Common myeloid progenitor, CD34-positive (primary cell): Measurements from ENCODE around the gene UBE2L5.

Experiments
- CTCF ChIA-PET: fragments of 350-600 bp; sonication (Branson Sonifier 250); formaldehyde crosslinking; loops from one replicate; lab custom pipeline; 2021; ENCODE audit warnings: antibody characterized with exemption; lab: Charles Lee
- POLR2A ChIA-PET: fragments of 350-600 bp; sonication (Branson Sonifier 250); formaldehyde crosslinking; loops from one replicate; lab custom pipeline; 2021; ENCODE audit warnings: antibody characterized with exemption; lab: Charles Lee
- DNase-seq, 3 donors: peaks; one replicate each; pipeline versions ENCODE4 v3.0.0 to v3.0.0-alpha.2; 2013
- H3K27ac ChIP-seq, 2 experiments: 1 replicate in 1 of 2; 2 replicates in 1 of 2; pipeline ENCODE4 v1.7.0; 2013; ENCODE audit warnings: inconsistent platforms in 2 of 2, low read length in 2 of 2, mild to moderate bottlenecking in 2 of 2, low read depth in 1 of 2, moderate library complexity in 1 of 2; ENCODE audit not compliant: severe bottlenecking in 2 of 2, insufficient read depth in 1 of 2, poor library complexity in 1 of 2
- H3K27me3 ChIP-seq, 5 experiments: replicated peaks in 2 of 5; 1 replicate in 3 of 5; 2 replicates in 2 of 5; pipeline versions ENCODE4 v1.6.1 to v1.7.0; 2013; ENCODE audit warnings: low read length in 4 of 5, mild to moderate bottlenecking in 2 of 5, moderate library complexity in 2 of 5, inconsistent platforms in 1 of 5; ENCODE audit not compliant: insufficient read depth in 5 of 5, control insufficient read depth in 4 of 5
- H3K36me3 ChIP-seq, 4 experiments: 1 replicate in 2 of 4; 2 replicates in 2 of 4; pipeline versions ENCODE4 v1.6.1 to v1.7.0; 2013; ENCODE audit warnings: low read length in 3 of 4, control low read depth in 1 of 4, mild to moderate bottlenecking in 1 of 4; ENCODE audit not compliant: control insufficient read depth in 4 of 4, insufficient read depth in 4 of 4
- H3K4me1 ChIP-seq, 4 experiments: 1 replicate in 3 of 4; 2 replicates in 1 of 4; pipeline versions ENCODE4 v1.6.1 to v1.7.1; 2013; ENCODE audit warnings: low read length in 3 of 4, mild to moderate bottlenecking in 3 of 4, control low read depth in 1 of 4, inconsistent platforms in 1 of 4, moderate library complexity in 1 of 4; ENCODE audit not compliant: control insufficient read depth in 4 of 4, insufficient read depth in 4 of 4; ENCODE audit errors: control extremely low read depth in 1 of 4
- H3K4me3 ChIP-seq, 7 experiments: 1 replicate in 4 of 7; 2 replicates in 3 of 7; pipeline versions ENCODE4 v1.5.1 to v1.7.0; 2013; ENCODE audit warnings: mild to moderate bottlenecking in 7 of 7, low read length in 6 of 7, moderate library complexity in 6 of 7, inconsistent platforms in 2 of 7, low read depth in 2 of 7, control low read depth in 1 of 7; ENCODE audit not compliant: insufficient read depth in 4 of 7, control insufficient read depth in 1 of 7; ENCODE audit errors: extremely low read depth in 1 of 7
- H3K9me3 ChIP-seq, 5 experiments: 1 replicate in 4 of 5; 2 replicates in 1 of 5; pipeline versions ENCODE4 v1.6.1 to v1.7.1; 2013; ENCODE audit warnings: low read length in 4 of 5, mild to moderate bottlenecking in 2 of 5, inconsistent platforms in 1 of 5, low read depth in 1 of 5, moderate library complexity in 1 of 5; ENCODE audit not compliant: control insufficient read depth in 4 of 5, insufficient read depth in 2 of 5; ENCODE audit errors: control extremely low read depth in 1 of 5
- WGBS: methylation state at CpG from one replicate; pipeline ENCODE4 v1.1.5; 2013; ENCODE audit not compliant: insufficient coverage; 5-methylcytosine and 5-hydroxymethylcytosine counted together

Gene UBE2L5

DNA sequence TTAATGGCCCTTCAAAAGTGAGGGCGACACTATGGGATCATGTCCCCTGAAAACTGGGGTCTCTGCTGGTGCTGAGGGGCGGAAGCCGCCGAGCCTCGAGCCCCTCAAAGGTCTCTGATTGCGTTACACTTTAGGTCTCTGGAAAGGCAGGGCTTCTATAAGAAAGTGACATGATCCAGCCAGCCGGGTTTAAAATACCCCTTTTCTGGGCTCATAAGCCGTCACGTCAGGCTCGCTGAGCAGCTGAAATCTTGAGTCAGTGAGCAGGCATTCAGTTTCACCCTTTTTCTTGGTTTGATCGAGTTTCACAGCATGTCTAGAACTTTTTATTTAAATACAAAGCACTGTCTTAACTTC is 44.0 kb downstream of the UBE2L5 start:
- WGBS, result 40% methylated on average over 10 of the region's 11 CpGs
- POLR2A ChIA-PET, result no interaction called here
- CTCF ChIA-PET, result interaction anchor here (1.6 kb wide), 1 partner anchor 11 kb away, joined by 6 read pairs; no protein-coding TSS in a partner anchor
- peaks cover 6 to 18% (median 10%) of the 10 kb centered on the region in 4 experiments for H3K36me3 ChIP-seq
- no peak for DNase-seq
- peak overlapping the region in 1 of 2 experiments; percentile 57 for H3K27ac ChIP-seq
- peak overlapping the region in 6 of 7 experiments; percentile 77 to 90 (median 84) for H3K4me3 ChIP-seq
- no peaks in the 10 kb centered on the region for H3K27me3 ChIP-seq
- H3K9me3 ChIP-seq, result no peaks in the 10 kb centered on the region
- H3K4me1 ChIP-seq, result peaks cover 29 to 43% (median 35%) of the 10 kb centered on the region in 4 experiments

DNA sequence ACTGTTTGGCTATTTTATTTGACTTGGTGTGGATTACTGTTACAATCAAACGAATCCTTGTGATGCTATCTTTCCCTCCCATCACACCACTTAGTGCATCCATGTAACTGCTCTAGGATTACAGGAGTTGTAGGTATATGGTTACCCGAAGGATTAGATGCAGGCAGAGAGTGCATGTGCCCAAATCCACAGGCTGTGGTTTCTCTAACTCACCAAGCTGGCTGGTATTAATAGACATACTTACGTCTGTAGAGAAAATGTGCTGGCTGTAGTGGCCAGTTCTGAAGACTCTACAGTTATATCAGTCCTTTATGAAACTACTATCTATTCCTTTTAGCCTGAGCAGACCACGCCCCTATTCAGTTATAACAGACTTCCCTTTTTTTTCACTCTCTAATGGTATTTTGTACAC is 44.6 kb downstream of the UBE2L5 start:
- ChIA-PET POLR2A (no interaction called here), CTCF (interaction anchor here (1.6 kb wide), 1 partner anchor 11 kb away, joined by 6 read pairs; no protein-coding TSS in a partner anchor)
- Histone ChIP-seq H3K27me3 (no peaks in the 10 kb centered on the region), H3K9me3 (no peaks in the 10 kb centered on the region), H3K36me3 (peaks cover 5 to 17% (median 8%) of the 10 kb centered on the region in 4 experiments), H3K27ac (peak overlapping the region in 1 of 2 experiments; percentile 57), H3K4me1 (peaks cover 26 to 40% (median 33%) of the 10 kb centered on the region in 4 experiments), H3K4me3 (peak overlapping the region in 6 of 7 experiments; percentile 77 to 90 (median 84))
- DNase-seq, result peak; percentile 45 to 83 (median 76)
- WGBS, result 0% methylated on average over 1 of the region's 4 CpGs

DNA sequence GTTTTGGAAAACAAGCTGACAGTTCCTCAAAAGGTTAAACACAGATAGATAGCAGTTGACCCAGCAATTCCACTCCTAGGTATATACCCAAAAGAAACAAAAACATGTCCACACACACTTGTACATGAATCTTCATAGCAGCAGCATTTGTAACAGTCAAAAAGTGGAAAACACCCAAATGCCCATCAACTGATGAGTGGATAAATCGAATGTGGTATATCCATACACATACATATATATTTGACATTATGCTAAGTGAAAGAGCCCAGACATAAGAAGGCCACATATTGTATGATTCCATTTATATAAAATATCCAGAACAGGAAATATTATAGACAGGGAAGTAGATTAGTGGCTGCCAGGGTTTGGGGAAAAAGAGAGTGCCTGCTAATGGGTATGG is 51.4 kb downstream of the UBE2L5 start:
- POLR2A ChIA-PET, result no interaction called here
- no peaks in the 10 kb centered on the region for H3K27me3 ChIP-seq
- H3K27ac ChIP-seq, result no peak overlapping the region
- WGBS, result no CpG with 5 or more reads among the region's 1 CpG
- DNase-seq, result no peak
- H3K36me3 ChIP-seq, result no peaks in the 10 kb centered on the region
- peaks cover 0 to 10% (median 3%) of the 10 kb centered on the region in 4 experiments for H3K4me1 ChIP-seq
- CTCF ChIA-PET, result interaction anchor here (1.4 kb wide), 1 partner anchor 30 kb away, joined by 3 read pairs; no protein-coding TSS in a partner anchor
- no peak overlapping the region for H3K4me3 ChIP-seq
- H3K9me3 ChIP-seq, result no peaks in the 10 kb centered on the region

DNA sequence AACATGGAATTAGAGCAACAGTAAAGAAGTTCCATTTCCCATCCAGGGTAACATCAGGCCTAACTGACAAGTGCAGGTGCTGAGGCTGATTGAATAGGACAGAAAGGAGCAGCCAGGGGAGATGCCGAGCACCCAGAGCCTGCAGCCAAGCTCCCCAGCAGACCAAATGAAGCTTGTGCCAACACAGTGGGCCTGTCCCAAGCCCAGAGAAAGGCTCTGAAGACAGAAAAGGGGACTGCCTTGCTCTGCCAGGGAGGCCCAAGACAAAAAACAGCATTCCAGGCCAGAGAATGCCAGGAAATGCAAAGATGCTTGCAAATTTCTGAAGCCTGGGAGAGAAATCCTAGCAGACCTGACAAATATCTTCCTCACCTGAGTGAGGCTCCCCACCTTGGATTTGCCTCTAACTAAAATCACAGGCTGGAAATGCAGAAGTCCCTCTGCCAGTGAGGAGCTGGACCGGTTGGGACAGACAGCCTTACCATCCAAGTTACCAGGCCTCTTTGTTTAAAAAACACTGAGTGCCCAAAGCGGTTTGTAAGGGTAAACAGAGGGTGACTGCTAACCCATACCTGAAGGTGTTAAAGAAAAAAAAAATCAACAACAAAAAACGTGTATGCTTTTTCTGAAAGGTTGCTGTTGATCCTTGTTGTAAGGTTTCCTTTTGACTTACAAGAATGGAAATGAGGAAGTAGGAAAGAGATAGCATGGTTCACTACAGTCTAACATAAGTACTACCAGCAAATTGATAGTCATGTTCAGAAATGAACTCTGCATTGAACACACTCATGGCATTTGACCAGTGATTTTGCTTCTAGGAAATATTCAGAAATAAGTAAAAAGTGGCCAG is 55.3 kb downstream of the UBE2L5 start:
- peaks cover 0 to 10% (median 3%) of the 10 kb centered on the region in 4 experiments for H3K4me1 ChIP-seq
- H3K27me3 ChIP-seq, result peaks cover 0 to 2% (median 0%) of the 10 kb centered on the region in 5 experiments
- POLR2A ChIA-PET, result no interaction called here
- CTCF ChIA-PET, result interaction anchor here (1.4 kb wide), 1 partner anchor 12 kb away, joined by 6 read pairs; the partner anchor contains the start of gene HMGB1
- DNase-seq, result peak in 2 of 3 donors; percentile 61 to 75
- no peak overlapping the region for H3K27ac ChIP-seq
- H3K4me3 ChIP-seq, result no peak overlapping the region
- no peaks in the 10 kb centered on the region for H3K9me3 ChIP-seq
- 100% methylated on average over 1 of the region's 4 CpGs for WGBS
- H3K36me3 ChIP-seq, result no peaks in the 10 kb centered on the region
